Breast epithelium (tissue), 4 donors: ENCODE results near the gene AGAP2. TPM values are rescaled to one million over a fixed set of nuclear protein-coding genes. Genes with fewer than 3 reads are reported as not detected.
"Not testable (repeated sequence)": the region's sequence is repeated elsewhere in the genome, so short reads cannot be mapped to it uniquely, and the experiment has no call there.

Experiments
- DNase-seq, 2 donors: peaks; one replicate each; pipeline ENCODE4 v3.0.0-alpha.2; 2019; ENCODE audit warnings: low spot score in 2 of 2
- H3K27ac ChIP-seq, 2 donors: fragments of 200-600 bp; sonication (generic) in 1 of 2; one replicate each; pipeline ENCODE4 v1.5.1; 2016 to 2019; ENCODE audit warnings: mild to moderate bottlenecking in 1 of 2
- H3K27me3 ChIP-seq, 2 donors: fragments of 200-600 bp; sonication (generic) in 1 of 2; one replicate each; pipeline versions ENCODE4 v1.5.1 to v1.6.0; 2017 to 2019; ENCODE audit warnings: control low read depth in 1 of 2, mild to moderate bottlenecking in 1 of 2
- H3K36me3 ChIP-seq: fragments of 200-600 bp; one replicate; pipeline ENCODE4 v1.5.1; 2019
- H3K4me1 ChIP-seq, 2 donors: fragments of 200-600 bp; sonication (generic); one replicate each; pipeline ENCODE4 v1.5.1; 2016 to 2019; ENCODE audit warnings: control low read depth in 1 of 2
- H3K4me3 ChIP-seq, 3 donors: fragments of 200-600 bp; sonication (generic); 1 replicate in 2 of 3; 2 replicates in 1 of 3; pipeline ENCODE4 v1.5.1; 2016 to 2019; ENCODE audit warnings: mild to moderate bottlenecking in 3 of 3, moderate library complexity in 2 of 3
- H3K9me3 ChIP-seq, 2 donors: fragments of 200-600 bp; sonication (generic) in 1 of 2; one replicate each; pipeline ENCODE4 v1.5.1; 2016 to 2019; ENCODE audit warnings: control low read depth in 1 of 2
- CTCF ChIP-seq, 3 donors: fragments of 450-650 bp; IDR thresholded peaks; one replicate each; pipeline ENCODE4 v1.5.1; 2016 to 2017; ENCODE audit warnings: antibody characterized with exemption in 3 of 3, mild to moderate bottlenecking in 3 of 3, moderate library complexity in 3 of 3
- POLR2A ChIP-seq: fragments of 450-650 bp; IDR thresholded peaks from one replicate; pipeline ENCODE4 v1.6.1; 2016; ENCODE audit warnings: antibody characterized with exemption, mild to moderate bottlenecking, moderate library complexity
- POLR2AphosphoS5 ChIP-seq, 3 donors: sonication (generic); formaldehyde crosslinking; IDR thresholded peaks; one replicate each; pipeline ENCODE4 v1.6.1; 2017; ENCODE audit warnings: antibody characterized with exemption in 3 of 3
- intact Hi-C: fragments of 100-400 bp; cut with DNase I; formaldehyde crosslinking; loops from one replicate; pipeline ENCODE4 v1.15.1; 2023; ENCODE audit warnings: low total_unique reads
- total RNA-seq, 3 donors: library from RNA; depleted of rRNA; stranded (reverse); fragments of >200 nt; gene quantifications; one replicate each; pipeline ENCODE4 v1.1.0, GENCODE V29; 2016

AGAP2 gene
- total RNA-seq, 3 donors from 2014 or later, result 1.2 to 1.8 (median 1.6) TPM

- Histone ChIP-seq H3K27ac (no peak overlapping the region), H3K4me1 (no peaks in the 10 kb centered on the region), H3K9me3 (no peaks in the 10 kb centered on the region), H3K36me3 (no peaks in the 10 kb centered on the region), H3K27me3 (no peaks in the 10 kb centered on the region), H3K4me3 (no peak overlapping the region)
- no peak for DNase-seq
- TF ChIP-seq POLR2AphosphoS5 (IDR thresholded peaks at IDR 0.05) (no peak), POLR2A (no peak), CTCF (IDR thresholded peaks at IDR 0.05) (no peak)
- intact Hi-C loops, result no loop called here
Measured at GRCh38 chr12:57688931-57689330, 49.6 kb downstream of the AGAP2 start.

GRCh38 chr12:57687862-57688261 is 50.7 kb downstream of the AGAP2 start:
- no peaks in the 10 kb centered on the region for H3K4me1 ChIP-seq
- H3K9me3 ChIP-seq, result no peaks in the 10 kb centered on the region
- no peak overlapping the region for H3K4me3 ChIP-seq
- no peak for TF ChIP-seq POLR2A
- TF ChIP-seq CTCF (IDR thresholded peaks at IDR 0.05), result no peak
- no peak for TF ChIP-seq POLR2AphosphoS5 (IDR thresholded peaks at IDR 0.05)
- no peak overlapping the region for H3K27ac ChIP-seq
- intact Hi-C loops, result no loop called here
- no peaks in the 10 kb centered on the region for H3K27me3 ChIP-seq
- no peaks in the 10 kb centered on the region for H3K36me3 ChIP-seq
- no peak for DNase-seq

- TF ChIP-seq POLR2A (no peak), POLR2AphosphoS5 (IDR thresholded peaks at IDR 0.05) (no peak), CTCF (IDR thresholded peaks at IDR 0.05) (no peak)
- no peak overlapping the region for H3K27ac ChIP-seq
- H3K36me3 ChIP-seq, result no peaks in the 10 kb centered on the region
- no peaks in the 10 kb centered on the region for H3K27me3 ChIP-seq
- no peaks in the 10 kb centered on the region for H3K9me3 ChIP-seq
- intact Hi-C loops, result no loop called here
- no peak overlapping the region for H3K4me3 ChIP-seq
- DNase-seq, result no peak
- H3K4me1 ChIP-seq, result no peaks in the 10 kb centered on the region
Measured at GRCh38 chr12:57679697-57680096, 58.8 kb downstream of the AGAP2 start.

GRCh38 chr12:57677947-57678346 is 60.6 kb downstream of the AGAP2 start:
- intact Hi-C loops, H3K27ac ChIP-seq, DNase-seq, H3K36me3 ChIP-seq, H3K9me3 ChIP-seq, H3K4me3 ChIP-seq, H3K27me3 ChIP-seq, H3K4me1 ChIP-seq: not testable (repeated sequence)

- intact Hi-C loops, result no loop called here
- Histone ChIP-seq H3K9me3 (no peaks in the 10 kb centered on the region), H3K4me1 (no peaks in the 10 kb centered on the region), H3K4me3 (no peak overlapping the region), H3K27ac (no peak overlapping the region), H3K36me3 (no peaks in the 10 kb centered on the region), H3K27me3 (no peaks in the 10 kb centered on the region)
- no peak for DNase-seq
- TF ChIP-seq CTCF (IDR thresholded peaks at IDR 0.05), result no peak
- no peak for TF ChIP-seq POLR2AphosphoS5 (IDR thresholded peaks at IDR 0.05)
- TF ChIP-seq POLR2A, result no peak
Measured at GRCh38 chr12:57674691-57675090, 63.9 kb downstream of the AGAP2 start.

Other genes starting within 250 kb of the AGAP2 start
- gene DDIT3, start 218.2 kb downstream of the AGAP2 start, total RNA-seq, result 10 to 100 TPM; 39.0 to 58.4 (median 51.2) TPM
- gene MBD6, start 215.9 kb downstream of the AGAP2 start, total RNA-seq, result 10 to 100 TPM; 12.6 to 26.1 (median 19.7) TPM
- 100 to 1,000 TPM; 108 to 138 (median 131) TPM for gene DCTN2, start 191.6 kb downstream of the AGAP2 start, total RNA-seq
- 1 to 10 TPM in 1 of 3 donors, under 1 TPM in 1, not detected in 1; 0.98 to 1.2 TPM for gene KIF5A, start 188.7 kb downstream of the AGAP2 start, total RNA-seq
- gene PIP4K2C, start 147.6 kb downstream of the AGAP2 start, total RNA-seq, result 10 to 100 TPM; 13.8 to 26.9 (median 24.6) TPM
- 10 to 100 TPM in 2 of 3 donors, 1 to 10 TPM in 1; 3.0 to 35.1 (median 25.9) TPM for gene DTX3, start 133.9 kb downstream of the AGAP2 start, total RNA-seq
- 10 to 100 TPM in 2 of 3 donors, 1 to 10 TPM in 1; 8.3 to 28.2 (median 19.2) TPM for gene ARHGEF25, start 127.3 kb downstream of the AGAP2 start, total RNA-seq
- 1 to 10 TPM; 1.1 to 2.6 (median 1.2) TPM for gene B4GALNT1, start 105.5 kb downstream of the AGAP2 start, total RNA-seq
- gene OS9, start 44.6 kb downstream of the AGAP2 start, total RNA-seq, result 100 to 1,000 TPM; 184 to 431 (median 213) TPM
- 100 to 1,000 TPM in 1 of 3 donors, 10 to 100 TPM in 2; 55.5 to 107 (median 73.1) TPM for gene TSPAN31, start 6.3 kb upstream of the AGAP2 start, total RNA-seq
- 100 to 1,000 TPM; 105 to 136 (median 109) TPM for gene CDK4, start 13.6 kb upstream of the AGAP2 start, total RNA-seq
- 1 to 10 TPM; 6.9 to 9.8 (median 7.5) TPM for gene MARCHF9, start 16.4 kb upstream of the AGAP2 start, total RNA-seq
- 1 to 10 TPM in 1 of 3 donors, under 1 TPM in 2; 0.33 to 2.2 (median 0.48) TPM for gene CYP27B1, start 28.3 kb upstream of the AGAP2 start, total RNA-seq
- gene METTL1, start 33.4 kb upstream of the AGAP2 start, total RNA-seq, result 10 to 100 TPM in 1 of 3 donors, 1 to 10 TPM in 2; 4.8 to 12.6 (median 8.2) TPM
- 10 to 100 TPM; 15.7 to 18.1 (median 16.5) TPM for gene EEF1AKMT3, start 33.9 kb upstream of the AGAP2 start, total RNA-seq
- 10 to 100 TPM; 17.9 to 30.8 (median 27.2) TPM for gene TSFM, start 44.0 kb upstream of the AGAP2 start, total RNA-seq
- 10 to 100 TPM in 1 of 3 donors, 1 to 10 TPM in 2; 3.8 to 17.7 (median 8.8) TPM for gene AVIL, start 80.0 kb upstream of the AGAP2 start, total RNA-seq
- gene CTDSP2, start 108.0 kb upstream of the AGAP2 start, total RNA-seq, result 100 to 1,000 TPM; 144 to 175 (median 167) TPM
- gene ATP23, start 202.8 kb upstream of the AGAP2 start, total RNA-seq, result 10 to 100 TPM in 2 of 3 donors, 1 to 10 TPM in 1; 6.4 to 33.1 (median 13.4) TPM